Measurements from ENCODE around the gene GIGYF2. TPM values are rescaled to one million over a fixed set of nuclear protein-coding genes. Genes with fewer than 3 reads are reported as not detected.
A peak's percentile ranks its signal among the peaks of the same experiment; 100 is the strongest.

The GIGYF2 gene
- polyA plus RNA-seq, 4 donors = 51.2 to 69.2 (median 65.8) TPM

DNA sequence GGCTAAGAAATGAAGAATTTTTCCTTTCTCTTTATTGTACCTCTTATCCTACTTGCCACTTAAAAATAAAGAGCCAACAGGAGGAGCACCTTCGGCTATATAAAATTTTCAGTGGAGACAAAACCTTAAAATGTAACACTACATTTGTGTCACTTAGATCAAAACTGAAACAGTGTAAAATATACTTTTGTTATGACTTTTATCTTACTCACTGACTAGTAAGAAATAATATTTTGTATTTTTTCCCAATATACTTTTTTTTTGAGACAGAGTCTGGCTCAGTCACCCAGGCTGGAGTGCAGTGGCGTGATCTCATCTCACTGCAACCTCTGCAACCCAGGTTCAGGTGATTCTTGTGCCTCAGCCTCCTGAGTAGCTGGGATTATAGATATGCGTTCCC is 50.9 kb downstream of the GIGYF2 start:
- no peak for DNase-seq (ENCODE audit: low read depth in 4 of 4, low spot score in 3 of 4)

DNA sequence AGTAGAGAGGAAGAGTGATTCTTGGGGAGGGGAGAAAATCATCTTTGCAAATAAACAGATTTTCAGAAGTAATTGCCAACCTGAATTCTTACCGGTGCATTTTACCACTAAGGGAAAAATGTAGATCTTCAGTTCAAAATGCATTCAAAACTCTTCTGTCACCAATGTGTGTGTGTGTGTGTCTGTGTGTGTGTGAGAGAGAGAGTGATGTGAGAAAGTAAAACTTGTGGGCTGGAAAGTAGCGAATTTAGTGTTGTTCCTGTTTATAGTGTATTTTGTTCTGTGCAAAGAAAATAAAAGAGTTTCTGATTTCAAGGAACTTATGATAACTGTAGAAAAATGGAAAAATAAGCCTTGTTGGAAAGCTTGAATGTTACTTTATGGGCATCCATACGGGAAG is 52.2 kb downstream of the GIGYF2 start:
- no peak for DNase-seq (ENCODE audit: low read depth in 4 of 4, low spot score in 3 of 4)

DNA sequence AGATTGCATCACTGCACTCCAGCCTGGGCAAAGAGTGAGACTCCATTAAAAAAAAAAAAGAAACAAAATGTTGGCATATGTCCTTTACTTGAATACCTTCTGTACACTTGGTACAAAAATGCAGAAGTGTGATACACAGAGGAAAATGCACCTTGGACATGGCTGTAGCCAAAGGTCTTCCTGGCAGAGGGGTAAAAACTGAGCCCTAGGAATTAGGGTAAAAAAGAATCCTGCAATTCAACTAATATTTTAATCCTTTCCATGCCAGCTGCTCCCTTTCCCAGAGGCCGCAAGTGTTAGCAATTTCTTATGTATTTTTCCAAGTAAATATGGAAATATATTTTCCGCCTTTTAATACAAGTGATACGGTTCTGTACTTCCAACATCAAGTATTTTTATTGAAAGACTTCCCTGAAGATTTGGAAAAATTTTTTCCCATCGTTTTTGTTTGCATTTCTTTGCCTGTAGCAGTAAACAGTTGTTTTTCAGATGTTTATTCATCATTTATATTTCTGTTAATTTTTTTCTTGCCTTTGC is 53.1 kb downstream of the GIGYF2 start:
- DNase-seq (ENCODE audit: low read depth in 4 of 4, low spot score in 3 of 4) = no peak

DNA sequence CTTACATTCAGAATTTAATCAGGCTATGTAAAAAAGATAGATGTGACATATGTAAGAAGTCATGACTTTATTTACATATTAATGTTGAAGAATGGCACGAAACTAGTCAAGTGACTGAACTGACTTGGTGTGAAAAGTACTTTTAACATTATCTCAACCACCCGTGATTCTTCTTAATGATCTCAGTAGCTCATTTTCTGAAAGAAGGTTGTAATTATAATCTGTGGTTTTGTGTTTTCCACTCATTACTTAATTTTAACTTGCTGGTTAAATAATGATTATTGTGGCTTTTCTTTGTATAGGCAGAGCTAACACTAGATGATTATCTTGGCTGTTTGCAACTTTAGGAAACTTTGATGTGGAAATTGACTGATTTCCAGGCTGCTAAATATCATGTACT is 60.8 kb downstream of the GIGYF2 start:
- DNase-seq (ENCODE audit: low read depth in 4 of 4, low spot score in 3 of 4) = no peak

DNA sequence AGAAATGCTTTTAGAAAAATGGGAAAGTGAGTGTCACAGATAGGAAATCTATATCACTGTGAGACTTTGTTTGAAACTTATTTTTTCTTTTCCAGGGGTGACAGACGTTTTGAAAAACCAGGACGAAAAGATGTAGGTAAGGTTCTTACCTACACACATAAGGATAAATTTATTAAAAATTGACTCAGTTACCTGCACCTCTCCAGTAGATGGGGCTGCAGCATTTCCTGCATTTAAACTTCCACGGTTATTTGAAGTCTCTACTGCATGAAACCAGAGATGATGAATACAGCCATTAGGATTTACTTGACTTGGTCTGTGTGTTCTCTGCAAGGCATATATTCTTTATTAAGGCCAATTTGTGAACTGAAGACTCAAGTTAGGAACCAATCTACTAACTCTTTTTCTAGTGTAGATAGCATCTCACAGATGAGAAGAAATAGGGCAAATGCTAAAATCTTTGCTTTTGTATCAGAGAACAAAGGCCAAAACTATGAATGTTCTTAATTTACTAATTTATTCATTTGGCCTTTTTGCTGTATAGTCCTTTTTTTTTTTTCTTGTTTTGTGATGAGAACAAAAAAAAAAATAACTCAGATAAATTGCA is 64.3 kb downstream of the GIGYF2 start:
- peak in 1 of 4 donors; percentile 17 for DNase-seq (ENCODE audit: low read depth in 4 of 4, low spot score in 3 of 4)

DNA sequence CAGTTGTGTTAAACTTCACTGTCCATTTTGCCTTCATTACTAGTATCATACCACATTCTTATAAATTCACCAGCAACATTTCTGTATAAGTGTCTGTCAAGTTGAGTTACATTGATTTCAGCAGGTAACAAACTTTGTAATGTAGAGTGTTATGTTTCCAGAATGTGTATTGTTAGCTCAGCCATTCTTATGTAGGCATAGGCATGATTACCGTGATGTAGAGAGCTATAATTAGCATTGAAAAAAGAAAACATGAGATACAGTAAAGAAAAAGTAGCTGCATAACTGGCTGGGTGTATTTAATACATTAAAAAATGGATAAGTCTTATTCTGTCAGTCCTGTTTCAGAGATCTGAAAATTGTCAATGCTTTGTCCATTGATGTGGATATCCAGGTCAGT is 70.7 kb downstream of the GIGYF2 start:
- DNase-seq (ENCODE audit: low read depth in 4 of 4, low spot score in 3 of 4) = no peak

DNA sequence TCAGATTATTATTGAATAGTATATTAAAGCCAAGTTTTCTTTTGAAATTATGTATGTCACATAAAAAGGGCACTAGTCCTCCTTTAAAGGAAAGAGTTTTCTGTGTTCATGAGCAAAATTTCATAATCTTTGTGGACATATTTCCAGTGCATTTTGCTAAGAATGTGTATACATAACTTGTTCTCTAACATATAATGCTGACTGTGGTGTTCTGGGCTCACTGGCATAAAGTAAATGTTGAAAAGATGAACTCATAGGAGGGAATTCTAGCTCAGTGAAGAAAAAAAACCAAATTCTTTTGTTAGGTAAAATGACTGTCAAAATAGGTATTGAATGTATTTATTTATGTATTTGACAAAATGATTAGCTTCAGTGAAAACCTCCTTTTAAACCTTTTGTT is 73.1 kb downstream of the GIGYF2 start:
- no peak for DNase-seq (ENCODE audit: low read depth in 4 of 4, low spot score in 3 of 4)

DNA sequence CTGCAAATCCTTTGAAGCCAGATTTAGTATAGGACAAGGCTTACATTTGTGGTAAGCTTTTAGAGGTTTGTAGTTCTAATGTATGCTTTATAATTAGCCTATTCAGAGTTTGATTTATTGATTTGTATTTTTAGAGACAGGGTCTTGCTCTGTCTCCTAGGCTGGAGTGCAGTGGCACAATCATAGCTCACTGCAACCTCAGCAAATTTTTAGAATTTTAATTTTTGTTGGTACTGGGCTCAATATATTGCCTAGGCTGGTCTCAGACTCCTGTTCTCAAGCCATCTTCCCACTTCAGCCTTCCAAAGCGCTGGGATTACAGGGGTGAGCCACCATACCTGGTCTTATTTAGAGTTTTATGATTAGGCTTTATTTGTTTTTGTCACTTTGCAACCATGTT is 74.7 kb downstream of the GIGYF2 start:
- no peak for DNase-seq (ENCODE audit: low read depth in 4 of 4, low spot score in 3 of 4)

DNA sequence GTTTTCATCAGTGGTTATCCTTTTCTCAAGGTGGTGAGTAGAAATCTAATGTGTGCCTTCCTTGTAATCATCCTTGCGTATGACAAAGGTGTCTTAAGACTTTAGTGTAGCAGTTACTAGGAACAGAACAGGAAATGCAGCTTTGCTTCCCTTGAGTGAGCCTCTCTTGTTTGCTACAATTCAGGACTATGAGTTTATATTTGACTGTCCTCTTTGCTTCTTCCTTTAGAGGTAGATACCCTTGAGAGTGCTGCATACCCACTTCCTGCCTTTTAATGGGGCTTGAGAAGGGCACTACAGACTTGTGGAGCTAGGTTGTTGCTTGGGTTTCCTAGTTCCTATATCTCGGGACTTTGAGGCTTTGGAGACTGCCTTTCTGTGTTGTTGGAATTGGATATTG is 75.4 kb downstream of the GIGYF2 start:
- DNase-seq (ENCODE audit: low read depth in 4 of 4, low spot score in 3 of 4) = no peak

DNA sequence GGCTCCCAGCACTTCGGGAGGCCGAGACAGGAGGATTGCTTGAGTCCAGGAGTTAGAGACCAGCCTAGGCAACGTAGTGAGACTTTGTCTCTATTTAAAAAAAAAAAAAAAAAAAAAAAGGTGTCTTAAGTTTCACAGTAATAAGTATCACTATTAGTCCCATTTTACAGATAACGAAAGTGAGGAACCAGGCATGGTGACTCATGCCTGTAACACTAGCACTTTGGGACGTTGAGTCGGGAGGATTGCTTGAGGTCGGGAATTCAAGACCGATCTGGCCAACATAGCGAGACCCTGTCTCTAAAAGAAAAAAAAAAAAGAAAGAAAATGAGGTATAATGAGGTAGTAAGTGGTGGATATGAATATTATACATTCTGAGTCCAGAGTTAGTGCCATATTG is 76.7 kb downstream of the GIGYF2 start:
- no peak for DNase-seq (ENCODE audit: low read depth in 4 of 4, low spot score in 3 of 4)

DNA sequence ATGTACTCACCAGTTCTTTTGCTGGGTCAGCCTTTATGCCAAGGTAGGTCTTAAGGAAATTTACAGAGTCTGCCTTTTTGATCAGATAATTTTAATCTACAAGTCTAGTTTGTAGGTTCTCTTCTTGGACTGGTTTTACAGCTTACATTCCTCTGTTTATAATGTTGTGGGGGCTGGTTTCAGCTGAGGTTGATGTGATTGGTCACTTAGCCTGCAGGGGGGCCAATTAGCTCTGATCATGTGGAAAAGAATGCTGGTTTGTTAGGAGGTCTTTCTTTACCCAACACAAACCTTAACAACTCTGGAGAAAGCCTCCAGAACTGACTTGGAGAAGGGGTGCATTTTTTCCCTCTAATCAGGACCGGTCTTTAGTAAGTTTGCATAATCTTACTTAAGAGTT is 79.3 kb downstream of the GIGYF2 start, which contains the start of gene KCNJ13:
TSS of gene KCNJ13 (minus strand) at position 131 of the 400 bp plus-strand sequence. CDS start 5,203 bp downstream, outside the sequence.
- peak in 1 of 4 donors; percentile 19 for DNase-seq (ENCODE audit: low read depth in 4 of 4, low spot score in 3 of 4)

DNA sequence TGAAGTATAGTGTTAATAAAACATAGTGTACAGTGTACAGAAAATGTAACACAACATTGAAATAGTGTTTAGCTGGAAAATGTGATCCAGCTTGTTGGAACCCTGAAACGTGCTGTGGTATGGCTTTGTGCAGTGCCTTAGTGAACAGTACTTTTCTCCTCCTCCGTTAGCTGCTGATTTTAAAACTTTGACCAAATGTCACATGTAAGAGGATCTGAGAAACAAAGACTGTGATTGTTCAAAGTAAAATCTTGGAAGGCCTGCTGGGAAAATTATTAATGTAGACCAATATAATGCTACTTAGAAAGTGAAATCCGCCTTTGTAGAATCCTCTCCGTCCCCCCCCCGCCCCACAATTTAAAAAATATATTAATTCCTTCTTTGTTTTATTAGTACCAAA is 80.1 kb downstream of the GIGYF2 start:
- DNase-seq (ENCODE audit: low read depth in 4 of 4, low spot score in 3 of 4) = no peak

DNA sequence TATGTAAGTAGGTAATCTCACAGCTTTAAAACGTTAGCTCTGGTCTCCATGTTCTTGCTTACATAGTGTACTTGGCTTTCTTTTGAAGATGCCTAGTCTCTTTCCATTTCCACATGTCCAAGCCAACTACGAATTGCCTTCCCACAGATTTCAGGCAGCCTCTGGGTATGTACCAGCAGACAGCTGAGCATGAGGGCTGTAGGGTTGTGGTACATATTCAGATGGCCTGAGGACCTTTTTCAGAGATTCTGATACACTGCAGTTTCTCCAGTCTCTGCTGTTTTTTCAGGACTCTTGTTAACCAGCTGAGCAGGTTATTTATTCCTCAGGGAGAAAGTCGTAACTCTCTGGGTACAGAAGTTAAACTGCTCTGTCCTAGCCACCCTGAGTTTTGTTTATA is 82.3 kb downstream of the GIGYF2 start:
- no peak for DNase-seq (ENCODE audit: low read depth in 4 of 4, low spot score in 3 of 4)

DNA sequence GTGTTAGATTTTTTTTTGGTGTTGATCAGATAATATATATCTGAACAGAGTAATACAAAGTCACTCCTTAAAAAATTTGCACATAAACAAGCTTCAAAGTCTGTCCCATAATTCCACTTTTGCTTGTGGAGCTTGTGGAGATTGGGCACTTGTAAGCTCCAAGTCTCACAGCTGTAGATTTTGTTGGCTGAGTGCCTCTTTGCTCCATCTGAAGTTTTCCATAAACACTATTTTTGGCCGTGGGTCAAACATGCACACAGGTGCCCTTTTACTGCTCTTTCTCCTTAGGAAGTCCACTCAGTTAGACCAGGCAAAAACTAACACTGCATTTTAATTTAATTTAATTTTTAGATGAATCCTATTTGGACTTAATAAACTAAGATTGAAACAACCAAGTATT is 82.8 kb downstream of the GIGYF2 start:
- DNase-seq (ENCODE audit: low read depth in 4 of 4, low spot score in 3 of 4) = no peak

DNA sequence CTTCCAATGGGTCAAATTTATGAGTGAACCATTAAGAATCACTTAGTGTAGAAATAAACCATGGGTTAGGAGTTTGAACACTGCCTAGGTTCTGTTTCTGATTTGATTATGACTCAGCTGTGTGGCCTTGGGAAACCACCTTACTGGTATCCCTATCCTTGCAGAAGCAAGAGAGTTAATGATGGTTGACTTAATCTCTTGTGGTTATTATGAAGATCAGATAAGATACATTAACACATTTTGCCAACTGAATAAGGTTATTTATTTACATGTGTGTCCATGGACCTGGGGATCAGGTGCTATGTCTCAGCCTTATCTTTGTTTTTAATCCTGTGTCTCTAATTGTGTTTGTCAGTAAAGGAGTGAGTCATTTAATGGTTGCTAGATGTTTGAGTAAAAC is 84.6 kb downstream of the GIGYF2 start:
- DNase-seq (ENCODE audit: low read depth in 4 of 4, low spot score in 3 of 4) = no peak

DNA sequence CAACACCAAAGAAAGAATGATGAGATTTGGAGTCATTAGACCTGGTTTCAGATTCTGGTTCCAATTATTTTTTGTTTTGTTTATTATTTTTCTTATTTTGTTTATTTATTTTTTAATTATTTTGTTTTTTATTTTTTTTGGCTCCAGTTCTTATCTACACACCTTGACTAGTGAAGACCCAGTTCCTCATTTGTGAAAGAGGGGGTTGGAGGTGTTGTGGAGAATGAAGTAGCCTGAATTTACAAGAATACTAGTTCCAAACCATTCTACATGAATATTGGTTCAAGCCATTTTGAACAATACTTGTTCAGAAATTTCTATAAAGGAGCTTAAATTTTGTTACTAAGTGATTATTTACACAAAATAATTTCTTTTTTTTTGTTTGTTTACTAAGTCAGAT is 86.1 kb downstream of the GIGYF2 start:
- DNase-seq (ENCODE audit: low read depth in 4 of 4, low spot score in 3 of 4) = no peak

DNA sequence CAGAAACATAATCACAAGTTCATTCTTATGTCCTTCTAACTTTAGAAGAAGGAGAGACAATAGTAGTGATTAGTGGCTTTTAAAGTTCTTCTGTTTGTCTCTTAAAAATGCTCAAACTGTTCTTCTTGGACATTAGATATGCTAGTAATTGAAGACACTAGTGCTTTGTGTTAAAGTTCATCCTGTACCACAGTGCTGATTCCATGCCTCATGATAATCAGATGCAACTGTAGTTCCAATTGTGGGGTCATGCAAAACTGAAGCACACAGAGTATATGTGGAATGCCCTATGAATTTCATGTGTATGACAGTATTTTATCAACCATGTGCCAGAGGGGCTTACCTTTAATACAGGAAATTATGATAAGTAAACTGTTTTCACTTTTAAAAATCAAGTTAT is 90.7 kb downstream of the GIGYF2 start:
- DNase-seq (ENCODE audit: low read depth in 4 of 4, low spot score in 3 of 4) = no peak

DNA sequence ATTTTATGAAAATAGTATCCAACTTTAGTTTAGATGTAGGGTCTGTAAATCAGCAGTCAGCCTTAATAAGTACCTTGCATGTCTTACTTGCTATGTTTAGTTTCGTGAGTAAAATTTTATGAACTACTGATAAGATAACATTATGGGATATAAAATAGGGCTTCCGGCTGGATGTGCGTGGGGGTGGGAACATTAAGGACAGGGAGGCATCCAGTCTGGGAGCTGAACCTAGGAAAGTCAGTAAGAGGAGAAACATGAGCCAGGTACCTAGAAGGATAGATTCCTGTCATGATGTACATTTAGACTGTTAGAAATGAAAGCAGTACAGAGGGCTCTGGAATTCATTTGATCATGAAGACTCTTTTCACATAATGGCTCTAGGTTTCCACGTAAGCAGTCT is 92.0 kb downstream of the GIGYF2 start:
- peak in 1 of 4 donors; percentile 12 for DNase-seq (ENCODE audit: low read depth in 4 of 4, low spot score in 3 of 4)

DNA sequence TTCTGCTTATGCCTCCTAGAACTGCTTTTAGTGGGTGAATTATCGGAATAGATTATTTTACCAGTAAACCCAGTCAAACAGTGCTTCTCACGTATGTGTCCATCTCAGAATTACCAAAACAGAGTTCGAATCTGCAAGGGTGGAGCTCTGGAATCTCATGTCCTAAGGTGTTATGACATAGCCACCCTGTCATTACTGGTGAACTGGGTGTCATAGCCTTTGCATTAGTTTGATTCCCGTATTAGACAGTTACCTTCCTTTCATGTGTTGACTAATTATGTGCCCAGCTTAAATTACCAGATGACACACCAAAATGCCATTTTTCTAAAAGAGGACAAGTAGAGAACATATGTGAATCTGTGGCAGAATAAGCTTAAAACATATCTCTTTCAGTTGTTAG is 94.4 kb downstream of the GIGYF2 start:
- no peak for DNase-seq (ENCODE audit: low read depth in 4 of 4, low spot score in 3 of 4)

DNA sequence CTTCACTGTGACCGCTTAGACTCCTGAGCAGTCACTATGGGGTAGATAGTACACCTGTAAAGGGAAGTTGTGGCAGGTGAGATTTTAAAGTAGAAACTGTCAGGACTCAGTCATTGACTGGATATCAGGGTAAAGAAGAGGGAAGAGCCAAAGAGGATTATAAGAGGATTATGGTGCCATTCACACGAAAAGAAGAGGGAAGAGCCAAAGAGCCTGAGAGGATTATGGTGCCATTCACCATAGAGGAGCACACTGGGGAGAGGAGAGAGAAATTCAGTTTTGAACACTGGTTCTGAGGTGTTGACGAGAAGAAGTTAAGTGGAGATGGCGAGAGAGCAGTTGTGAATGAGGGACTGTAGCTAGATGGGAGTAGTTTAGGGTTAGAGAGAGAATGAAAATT is 96.1 kb downstream of the GIGYF2 start:
- DNase-seq (ENCODE audit: low read depth in 4 of 4, low spot score in 3 of 4) = no peak

DNA sequence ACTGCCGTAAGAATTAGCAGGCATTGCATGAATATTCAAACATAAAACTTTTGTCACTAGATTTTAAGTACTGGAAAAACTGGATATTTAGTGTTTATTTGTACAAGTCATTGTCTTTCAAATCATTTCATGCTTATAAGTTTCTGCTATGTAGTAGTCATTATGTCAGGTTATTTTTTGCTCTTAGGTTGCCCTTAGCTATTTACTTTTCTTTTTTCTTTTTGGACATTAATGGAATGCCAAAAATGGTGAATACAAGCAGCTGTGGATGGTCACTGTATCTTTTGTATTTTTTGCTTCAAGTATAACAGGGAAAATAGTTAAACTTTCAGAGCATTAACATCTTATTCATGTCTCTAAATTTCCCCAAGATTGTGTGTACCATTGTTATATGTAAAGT is 97.8 kb downstream of the GIGYF2 start:
- no peak for DNase-seq (ENCODE audit: low read depth in 4 of 4, low spot score in 3 of 4)

DNA sequence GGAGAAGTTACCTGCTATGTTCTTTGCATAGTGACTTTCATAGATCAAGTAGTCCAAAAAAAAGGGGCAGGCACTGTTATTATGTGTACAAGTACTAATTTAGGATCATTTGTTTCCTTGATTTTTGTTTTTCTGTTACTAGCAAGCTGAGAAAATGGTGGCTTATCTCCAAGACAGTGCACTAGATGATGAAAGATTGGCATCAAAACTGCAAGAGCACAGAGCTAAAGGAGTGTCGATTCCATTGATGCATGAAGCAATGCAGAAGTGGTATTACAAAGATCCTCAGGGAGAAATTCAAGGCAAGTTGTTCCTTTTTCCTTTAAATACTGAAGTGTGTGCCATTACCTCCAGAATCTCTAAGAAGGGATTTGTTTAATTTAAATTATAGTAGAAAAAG is 98.8 kb downstream of the GIGYF2 start:
- no peak for DNase-seq (ENCODE audit: low read depth in 4 of 4, low spot score in 3 of 4)

DNA sequence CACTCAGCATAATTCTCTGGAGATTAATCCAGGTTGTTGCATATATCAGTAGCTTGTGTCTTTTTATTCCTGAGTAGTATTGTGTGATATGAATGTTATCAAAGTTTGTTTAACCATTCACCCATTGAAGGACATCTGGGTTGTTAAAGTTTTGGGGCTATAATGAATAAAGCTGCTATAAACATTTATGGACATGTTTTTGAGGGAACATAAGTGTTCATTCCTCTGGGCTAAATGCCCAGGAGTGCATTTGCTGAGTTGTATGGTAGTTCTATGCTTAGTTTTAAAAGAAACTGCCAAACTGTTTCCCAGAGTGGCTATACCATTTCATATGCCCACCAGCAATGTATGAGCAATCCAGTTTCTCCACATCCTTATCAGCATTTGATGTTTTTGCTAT is 101.1 kb downstream of the GIGYF2 start:
- no peak for DNase-seq (ENCODE audit: low read depth in 4 of 4, low spot score in 3 of 4)

Measured in left renal pelvis (tissue), 4 donors.